Mucosa of descending colon (tissue), 3 donors: ENCODE data around the gene SMC2. TPM values are rescaled to one million over a fixed set of nuclear protein-coding genes. Genes with fewer than 3 reads are reported as not detected.

Experiments
- ATAC-seq: fragments of 200-7000 bp; cut with Tn5 transposase; one replicate; pipeline ENCODE4 v1.9.1; 2020; ENCODE audit warnings: mild to moderate bottlenecking, moderate library complexity
- DNase-seq, 3 donors: peaks; one replicate each; pipeline ENCODE4 v3.0.0-alpha.2; 2020
- H3K36me3 ChIP-seq: fragments of 200-600 bp; one replicate; pipeline ENCODE4 v1.8.0; 2021; ENCODE audit warnings: low read depth, mild to moderate bottlenecking
- H3K4me1 ChIP-seq: fragments of 200-600 bp; one replicate; pipeline ENCODE4 v1.8.0; 2021; ENCODE audit warnings: low read depth, mild to moderate bottlenecking
- H3K4me3 ChIP-seq: fragments of 200-600 bp; one replicate; pipeline ENCODE4 v1.8.0; 2021; ENCODE audit warnings: mild to moderate bottlenecking
- H3K9me3 ChIP-seq: fragments of 200-600 bp; one replicate; pipeline ENCODE4 v1.8.0; 2021; ENCODE audit warnings: mild to moderate bottlenecking
- CTCF ChIP-seq: fragments of 200-600 bp; IDR thresholded peaks from one replicate; pipeline ENCODE4 v1.8.0; 2022; ENCODE audit warnings: antibody characterized with exemption, mild to moderate bottlenecking
- intact Hi-C, 2 donors: fragments of 100-400 bp; cut with DNase I in 1 of 2; cut with micrococcal nuclease in 1 of 2; formaldehyde crosslinking; loops; one replicate each; pipeline versions ENCODE4 v1.11.0 to v1.11.1; 2022; cut with DNase I, micrococcal nuclease
- total RNA-seq, 3 donors: library from RNA; stranded (reverse); fragmentation: NEBNext Ultra II Directional in 2 of 3; extraction: Animal tissue kit (Norgen Biotek cat#: 25700) in 2 of 3; gene quantifications; one replicate each; pipeline versions ENCODE4 v1.2.1 to v1.2.4, GENCODE V29; 2021 to 2023
- donor health status: DM: no; HTN: no; CAD: no; lungs with moderate emphysema.
- donor health status: DM: no; HTN: no; CAD: no.
- donor health status: DM: no; HTN: yes; CAD: no.

SMC2 gene
- total RNA-seq, 3 donors from 2014 or later: 6.6 to 15.1 (median 8.8) TPM

GRCh38 chr9:104073770-104074133 lies 20.4 kb upstream of the SMC2 start:
- Histone ChIP-seq H3K4me1 (no peaks in the 10 kb centered on the region), H3K9me3 (peaks cover under 1% of the 10 kb centered on the region), H3K4me3 (no peak overlapping the region), H3K36me3 (no peaks in the 10 kb centered on the region)
- ATAC-seq: no peak
- no peak for DNase-seq
- no peak for TF ChIP-seq CTCF
- intact Hi-C loops: no loop called here

- ATAC-seq: no peak
- intact Hi-C loops: no loop called here
- TF ChIP-seq CTCF: no peak
Observed at GRCh38 chr9:104074876-104075275, 19.2 kb upstream of the SMC2 start.

GRCh38 chr9:104075801-104076753 lies 18.0 kb upstream of the SMC2 start:
- H3K4me3 ChIP-seq: no peak overlapping the region
- H3K9me3 ChIP-seq: peaks cover 9% of the 10 kb centered on the region
- TF ChIP-seq CTCF: no peak
- no peaks in the 10 kb centered on the region for H3K4me1 ChIP-seq
- ATAC-seq (no peak), DNase-seq (no peak)
- H3K36me3 ChIP-seq: no peaks in the 10 kb centered on the region
- intact Hi-C loops: no loop called here

More at GRCh38 chr9:104074876-104075275, 19.2 kb upstream of the SMC2 start:
- no peak for DNase-seq
- Histone ChIP-seq H3K4me3 (no peak overlapping the region), H3K4me1 (no peaks in the 10 kb centered on the region), H3K36me3 (no peaks in the 10 kb centered on the region), H3K9me3 (peaks cover 5% of the 10 kb centered on the region)

- intact Hi-C loops: no loop called here
- H3K4me3 ChIP-seq: no peak overlapping the region
- H3K4me1 ChIP-seq: no peaks in the 10 kb centered on the region
- ATAC-seq: no peak
- no peak for TF ChIP-seq CTCF
- DNase-seq: no peak
- peaks cover 11% of the 10 kb centered on the region for H3K9me3 ChIP-seq
- no peaks in the 10 kb centered on the region for H3K36me3 ChIP-seq
Observed at GRCh38 chr9:104078596-104078995, 15.5 kb upstream of the SMC2 start.

GRCh38 chr9:104080983-104081382 lies 13.1 kb upstream of the SMC2 start:
- no peak for TF ChIP-seq CTCF
- Histone ChIP-seq H3K4me3 (no peak overlapping the region), H3K9me3 (peaks cover 11% of the 10 kb centered on the region), H3K36me3 (no peaks in the 10 kb centered on the region), H3K4me1 (no peaks in the 10 kb centered on the region)
- DNase-seq: no peak
- no peak for ATAC-seq
- intact Hi-C loops: no loop called here
